Measurements from ENCODE around the gene MYZAP. TPM values are rescaled to one million over a fixed set of nuclear protein-coding genes. Genes with fewer than 3 reads are reported as not detected.

MYZAP gene
- total and polyA plus RNA-seq, 2 experiments from 2014 or later: 1.0 to 1.5 TPM

DNA sequence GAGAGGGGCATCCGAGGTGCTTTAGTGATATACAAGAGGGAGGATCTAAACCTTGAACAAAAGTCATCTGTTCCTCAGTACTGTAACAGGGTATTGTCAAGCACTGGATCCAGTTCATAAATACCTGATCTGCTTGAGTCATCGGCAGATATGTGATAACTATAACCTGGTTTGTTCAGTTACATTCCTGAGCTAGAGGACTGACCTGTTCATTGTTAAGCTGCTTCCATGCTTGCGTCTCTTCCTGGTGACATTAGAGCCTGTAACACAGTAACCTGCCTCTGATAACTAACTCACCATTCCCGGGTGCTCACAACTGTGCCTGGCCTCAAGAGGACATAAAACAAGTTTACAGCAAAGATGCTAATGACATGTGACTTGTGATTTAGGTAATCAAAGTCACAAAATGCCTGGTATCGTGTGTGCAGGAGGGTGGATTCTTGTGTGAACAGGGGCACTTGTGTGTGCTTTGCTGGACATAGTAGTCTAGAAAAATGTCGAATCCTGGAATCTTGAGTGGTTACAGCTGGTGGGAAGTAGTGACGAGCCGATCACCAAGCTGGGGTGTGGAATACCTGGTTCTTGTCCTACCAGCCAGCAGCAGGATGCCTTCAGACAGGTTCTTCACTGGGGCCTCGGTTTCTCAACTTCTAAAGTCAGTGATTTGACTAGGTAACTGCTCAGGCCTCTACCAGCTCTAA, 83.9 kb downstream of the MYZAP start:
- Mint-ChIP-seq H3K27me3 (ENCODE audit: insufficient read depth, low read depth, poor library complexity) (peaks cover 2% of the 10 kb centered on the region), H3K9me3 (no peaks in the 10 kb centered on the region), H3K36me3 (ENCODE audit: low read depth) (no peaks in the 10 kb centered on the region), H3K4me3 (no peak overlapping the region), H3K27ac (no peak overlapping the region), H3K4me1 (no peaks in the 10 kb centered on the region)
- Histone ChIP-seq H3K27ac (ENCODE audit: low read depth) (no peak overlapping the region), H3K79me2 (replicated peaks; ENCODE audit: insufficient read depth) (no peaks in the 10 kb centered on the region), H4K20me1 (replicated peaks; ENCODE audit: insufficient read depth) (no peaks in the 10 kb centered on the region), H2AFZ (no peak overlapping the region), H3K36me3 (ENCODE audit: insufficient read depth) (no peaks in the 10 kb centered on the region), H3K9me2 (ENCODE audit: insufficient read depth) (no peaks in the 10 kb centered on the region), H3F3A (replicated peaks; ENCODE audit: low read depth) (no peaks in the 10 kb centered on the region), H3K4me2 (no peak overlapping the region), H3K4me1 (ENCODE audit: insufficient read depth) (no peaks in the 10 kb centered on the region; the same call in 1 of the 2 replicates), H3K27me3 (ENCODE audit: insufficient read depth) (no peaks in the 10 kb centered on the region), H3K4me3 (no peak overlapping the region)
- TF ChIP-seq ZNF331 (CRISPR knock-in tag; IDR thresholded peaks at IDR 0.05; ENCODE audit: low read depth) (no peak), ZNF114 (CRISPR knock-in tag; IDR thresholded peaks at IDR 0.05) (no peak), JUNB (IDR thresholded peaks at IDR 0.05; ENCODE audit: unreplicated experiment) (no peak), CREB1 (CRISPR knock-in tag; IDR thresholded peaks at IDR 0.05; ENCODE audit: low read depth) (no peak), POLR2AphosphoS5 (IDR thresholded peaks at IDR 0.05; ENCODE audit: low read depth) (no peak), STAT1 (IDR thresholded peaks at IDR 0.05; ENCODE audit: unreplicated experiment) (no peak), EZH2phosphoT487 (IDR thresholded peaks at IDR 0.05; ENCODE audit: unreplicated experiment) (no peak), REST (IDR thresholded peaks at IDR 0.05; ENCODE audit: unreplicated experiment) (no peak), EZH2 (IDR thresholded peaks at IDR 0.05; ENCODE audit: low read depth, unreplicated experiment) (no peak), CTCF (conservative IDR thresholded peaks at IDR 0.05; ENCODE audit: low read depth in 2 of 2) (no peak), NANOG (IDR thresholded peaks at IDR 0.05; ENCODE audit: borderline replicate concordance) (no peak), ETS1 (IDR thresholded peaks at IDR 0.05) (no peak)
- TF ChIP-seq, protein P1, sequence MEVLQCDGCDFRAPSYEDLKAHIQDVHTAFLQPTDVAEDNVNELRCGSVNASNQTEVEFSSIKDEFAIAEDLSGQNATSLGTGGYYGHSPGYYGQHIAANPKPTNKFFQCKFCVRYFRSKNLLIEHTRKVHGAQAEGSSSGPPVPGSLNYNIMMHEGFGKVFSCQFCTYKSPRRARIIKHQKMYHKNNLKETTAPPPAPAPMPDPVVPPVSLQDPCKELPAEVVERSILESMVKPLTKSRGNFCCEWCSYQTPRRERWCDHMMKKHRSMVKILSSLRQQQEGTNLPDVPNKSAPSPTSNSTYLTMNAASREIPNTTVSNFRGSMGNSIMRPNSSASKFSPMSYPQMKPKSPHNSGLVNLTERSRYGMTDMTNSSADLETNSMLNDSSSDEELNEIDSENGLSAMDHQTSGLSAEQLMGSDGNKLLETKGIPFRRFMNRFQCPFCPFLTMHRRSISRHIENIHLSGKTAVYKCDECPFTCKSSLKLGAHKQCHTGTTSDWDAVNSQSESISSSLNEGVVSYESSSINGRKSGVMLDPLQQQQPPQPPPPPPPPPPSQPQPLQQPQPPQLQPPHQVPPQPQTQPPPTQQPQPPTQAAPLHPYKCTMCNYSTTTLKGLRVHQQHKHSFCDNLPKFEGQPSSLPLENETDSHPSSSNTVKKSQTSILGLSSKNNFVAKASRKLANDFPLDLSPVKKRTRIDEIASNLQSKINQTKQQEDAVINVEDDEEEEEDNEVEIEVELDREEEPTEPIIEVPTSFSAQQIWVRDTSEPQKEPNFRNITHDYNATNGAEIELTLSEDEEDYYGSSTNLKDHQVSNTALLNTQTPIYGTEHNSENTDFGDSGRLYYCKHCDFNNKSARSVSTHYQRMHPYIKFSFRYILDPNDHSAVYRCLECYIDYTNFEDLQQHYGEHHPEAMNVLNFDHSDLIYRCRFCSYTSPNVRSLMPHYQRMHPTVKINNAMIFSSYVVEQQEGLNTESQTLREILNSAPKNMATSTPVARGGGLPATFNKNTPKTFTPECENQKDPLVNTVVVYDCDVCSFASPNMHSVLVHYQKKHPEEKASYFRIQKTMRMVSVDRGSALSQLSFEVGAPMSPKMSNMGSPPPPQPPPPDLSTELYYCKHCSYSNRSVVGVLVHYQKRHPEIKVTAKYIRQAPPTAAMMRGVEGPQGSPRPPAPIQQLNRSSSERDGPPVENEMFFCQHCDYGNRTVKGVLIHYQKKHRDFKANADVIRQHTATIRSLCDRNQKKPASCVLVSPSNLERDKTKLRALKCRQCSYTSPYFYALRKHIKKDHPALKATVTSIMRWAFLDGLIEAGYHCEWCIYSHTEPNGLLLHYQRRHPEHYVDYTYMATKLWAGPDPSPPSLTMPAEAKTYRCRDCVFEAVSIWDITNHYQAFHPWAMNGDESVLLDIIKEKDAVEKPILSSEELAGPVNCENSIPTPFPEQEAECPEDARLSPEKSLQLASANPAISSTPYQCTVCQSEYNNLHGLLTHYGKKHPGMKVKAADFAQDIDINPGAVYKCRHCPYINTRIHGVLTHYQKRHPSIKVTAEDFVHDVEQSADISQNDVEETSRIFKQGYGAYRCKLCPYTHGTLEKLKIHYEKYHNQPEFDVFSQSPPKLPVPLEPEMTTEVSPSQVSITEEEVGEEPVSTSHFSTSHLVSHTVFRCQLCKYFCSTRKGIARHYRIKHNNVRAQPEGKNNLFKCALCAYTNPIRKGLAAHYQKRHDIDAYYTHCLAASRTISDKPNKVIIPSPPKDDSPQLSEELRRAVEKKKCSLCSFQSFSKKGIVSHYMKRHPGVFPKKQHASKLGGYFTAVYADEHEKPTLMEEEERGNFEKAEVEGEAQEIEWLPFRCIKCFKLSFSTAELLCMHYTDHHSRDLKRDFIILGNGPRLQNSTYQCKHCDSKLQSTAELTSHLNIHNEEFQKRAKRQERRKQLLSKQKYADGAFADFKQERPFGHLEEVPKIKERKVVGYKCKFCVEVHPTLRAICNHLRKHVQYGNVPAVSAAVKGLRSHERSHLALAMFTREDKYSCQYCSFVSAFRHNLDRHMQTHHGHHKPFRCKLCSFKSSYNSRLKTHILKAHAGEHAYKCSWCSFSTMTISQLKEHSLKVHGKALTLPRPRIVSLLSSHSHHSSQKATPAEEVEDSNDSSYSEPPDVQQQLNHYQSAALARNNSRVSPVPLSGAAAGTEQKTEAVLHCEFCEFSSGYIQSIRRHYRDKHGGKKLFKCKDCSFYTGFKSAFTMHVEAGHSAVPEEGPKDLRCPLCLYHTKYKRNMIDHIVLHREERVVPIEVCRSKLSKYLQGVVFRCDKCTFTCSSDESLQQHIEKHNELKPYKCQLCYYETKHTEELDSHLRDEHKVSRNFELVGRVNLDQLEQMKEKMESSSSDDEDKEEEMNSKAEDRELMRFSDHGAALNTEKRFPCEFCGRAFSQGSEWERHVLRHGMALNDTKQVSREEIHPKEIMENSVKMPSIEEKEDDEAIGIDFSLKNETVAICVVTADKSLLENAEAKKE (CRISPR knock-in tag; IDR thresholded peaks at IDR 0.05): no peak
- ATAC-seq (no peak), DNase-seq (ENCODE audit: low spot score) (no peak)
